Measurements from ENCODE around the gene RACGAP1. TPM values are rescaled to one million over a fixed set of nuclear protein-coding genes. Genes with fewer than 3 reads are reported as not detected.
A peak's percentile ranks its signal among the peaks of the same experiment; 100 is the strongest.

RACGAP1 gene
- total RNA-seq, 1 experiment from 2014 or later: 152 TPM

DNA sequence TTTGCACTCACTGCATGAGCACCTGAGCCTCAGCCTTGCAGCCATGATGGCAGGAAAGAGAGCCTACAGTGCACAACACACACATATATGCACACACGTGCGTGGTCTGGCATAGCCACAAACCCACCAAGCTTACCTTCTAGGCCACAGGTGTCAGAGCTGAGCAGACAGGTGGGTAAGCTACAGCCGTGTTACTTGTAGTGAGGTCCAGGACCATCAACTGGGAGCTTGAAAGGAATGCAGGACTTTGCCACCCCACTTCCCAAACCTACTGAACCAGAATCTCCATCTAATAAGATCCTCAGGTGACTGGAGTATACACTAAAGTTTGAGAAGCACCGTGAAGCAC lies 34.8 kb upstream of the RACGAP1 start:
- Histone ChIP-seq H3K4me3 (no peak overlapping the region), H3K9me3 (replicated peaks) (no peaks in the 10 kb centered on the region), H3K36me3 (no peaks in the 10 kb centered on the region), H3K4me1 (peaks cover 28% of the 10 kb centered on the region), H3K27me3 (0 out of 2 replicates have a peak, but pooled peaks cover 4% of the 10 kb centered on the region), H3K27ac (no peak overlapping the region)
- no peak for DNase-seq

DNA sequence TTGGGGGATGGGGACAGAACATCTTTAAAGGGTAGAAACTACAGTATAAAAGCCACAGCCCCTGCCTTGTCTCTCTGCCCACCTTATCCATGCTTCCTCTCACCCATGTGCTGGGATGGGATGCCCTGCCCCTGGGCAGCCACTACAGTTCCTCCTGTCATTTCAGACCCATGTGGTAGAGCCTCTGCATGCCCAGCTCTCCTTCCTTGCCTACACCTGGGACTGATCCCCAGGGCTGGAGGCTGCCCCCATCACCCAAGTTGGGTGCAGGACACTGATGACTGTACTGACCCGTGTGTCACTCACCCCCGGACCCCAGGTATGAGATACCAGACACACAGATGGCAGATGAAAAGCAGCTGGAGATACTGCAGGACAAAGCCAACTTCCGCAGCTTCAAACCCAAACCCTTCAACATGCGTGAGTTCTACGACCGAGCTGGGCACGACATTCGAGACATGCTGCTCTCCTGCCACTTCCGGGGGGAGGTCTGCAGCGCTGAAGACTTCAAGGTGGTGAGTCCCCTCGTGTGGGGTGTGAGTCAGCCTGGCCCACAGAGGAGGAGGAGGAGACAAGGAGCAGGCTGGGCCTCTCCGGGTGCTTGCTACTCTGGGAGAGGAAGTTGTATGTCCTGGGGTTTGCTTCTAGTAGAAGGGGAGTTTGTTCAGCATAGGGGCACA lies 34.3 kb upstream of the RACGAP1 start:
- 0 out of 2 replicates have a peak, but pooled peaks cover 4% of the 10 kb centered on the region for H3K27me3 ChIP-seq
- no peak for DNase-seq
- no peak overlapping the region for H3K4me3 ChIP-seq
- no peak overlapping the region for H3K27ac ChIP-seq
- peaks cover 28% of the 10 kb centered on the region for H3K4me1 ChIP-seq
- H3K36me3 ChIP-seq: no peaks in the 10 kb centered on the region
- no peaks in the 10 kb centered on the region for H3K9me3 ChIP-seq (replicated peaks)

DNA sequence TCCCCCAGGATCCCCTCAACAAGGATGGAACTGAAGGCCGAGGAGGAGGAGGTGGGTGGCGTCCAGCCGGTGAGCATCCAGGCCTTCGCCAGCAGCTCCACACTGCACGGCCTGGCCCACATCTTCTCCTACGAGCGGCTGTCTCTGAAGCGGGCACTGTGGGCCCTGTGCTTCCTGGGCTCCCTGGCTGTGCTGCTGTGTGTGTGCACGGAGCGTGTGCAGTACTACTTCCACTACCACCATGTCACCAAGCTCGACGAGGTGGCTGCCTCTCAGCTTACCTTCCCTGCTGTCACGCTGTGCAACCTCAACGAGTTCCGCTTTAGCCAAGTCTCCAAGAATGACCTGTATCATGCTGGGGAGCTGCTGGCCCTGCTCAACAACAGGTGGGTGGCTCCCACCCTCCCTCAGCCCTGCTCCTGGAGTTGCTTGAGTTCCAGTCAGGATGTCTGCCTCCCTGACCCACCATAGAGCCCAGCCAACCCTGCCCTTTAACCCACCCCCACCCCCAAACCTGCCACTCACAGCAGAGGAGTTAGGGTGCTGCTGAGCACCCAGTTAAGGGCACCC lies 33.5 kb upstream of the RACGAP1 start:
- H3K36me3 ChIP-seq: no peaks in the 10 kb centered on the region

DNA sequence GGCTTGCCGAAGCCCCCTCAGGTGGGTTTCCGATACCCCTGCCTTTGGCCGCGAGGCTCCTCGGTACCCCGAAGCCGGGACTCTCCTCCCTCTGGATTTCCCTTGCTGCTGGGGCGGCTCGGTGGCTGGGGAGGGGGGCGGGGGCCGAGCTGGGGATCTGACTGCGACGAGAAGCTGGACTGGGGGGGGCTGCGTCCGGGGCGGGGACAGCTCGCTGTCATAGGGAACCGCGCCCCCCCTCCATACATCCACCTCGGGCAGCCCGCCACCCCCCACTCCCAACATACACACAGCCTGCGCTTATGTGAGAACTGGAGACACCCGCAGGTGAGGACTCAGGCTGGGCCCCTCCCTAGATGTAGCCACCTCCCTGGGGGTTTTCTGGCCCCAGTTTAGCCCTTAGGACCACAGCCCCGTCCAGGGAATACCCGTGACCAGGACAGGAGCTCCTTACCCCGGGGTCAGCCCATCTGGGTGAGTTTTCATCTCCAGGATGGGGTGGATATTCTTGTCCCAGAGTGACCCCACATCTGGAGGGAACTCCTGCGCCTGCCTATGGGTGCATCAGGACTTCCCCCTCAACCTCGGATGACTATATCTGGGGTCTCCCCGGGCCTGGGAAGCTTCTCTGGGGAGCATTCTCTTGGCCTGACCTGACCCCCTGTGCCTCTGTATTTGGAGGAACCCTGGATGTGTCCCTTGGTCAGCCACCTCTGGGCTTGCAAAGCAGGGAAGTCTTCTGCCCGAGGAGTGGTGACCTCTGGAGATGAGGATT lies 32.8 kb upstream of the RACGAP1 start:
- peak in 1 of 2 experiments; percentile 25 for DNase-seq
- H3K4me3 ChIP-seq: peak overlapping the region; percentile 83
- no peaks in the 10 kb centered on the region for H3K36me3 ChIP-seq
- 0 out of 2 replicates have a peak, but pooled peaks cover 4% of the 10 kb centered on the region for H3K27me3 ChIP-seq
- H3K27ac ChIP-seq: no peak overlapping the region
- H3K9me3 ChIP-seq (replicated peaks): no peaks in the 10 kb centered on the region
- H3K4me1 ChIP-seq: peaks cover 20% of the 10 kb centered on the region

More for the DNA sequence above, 33.5 kb upstream of the RACGAP1 start:
- Histone ChIP-seq H3K4me1 (peaks cover 27% of the 10 kb centered on the region), H3K27ac (no peak overlapping the region), H3K4me3 (no peak overlapping the region), H3K9me3 (replicated peaks) (no peaks in the 10 kb centered on the region), H3K27me3 (0 out of 2 replicates have a peak, but pooled peaks cover 4% of the 10 kb centered on the region)
- DNase-seq: no peak

DNA sequence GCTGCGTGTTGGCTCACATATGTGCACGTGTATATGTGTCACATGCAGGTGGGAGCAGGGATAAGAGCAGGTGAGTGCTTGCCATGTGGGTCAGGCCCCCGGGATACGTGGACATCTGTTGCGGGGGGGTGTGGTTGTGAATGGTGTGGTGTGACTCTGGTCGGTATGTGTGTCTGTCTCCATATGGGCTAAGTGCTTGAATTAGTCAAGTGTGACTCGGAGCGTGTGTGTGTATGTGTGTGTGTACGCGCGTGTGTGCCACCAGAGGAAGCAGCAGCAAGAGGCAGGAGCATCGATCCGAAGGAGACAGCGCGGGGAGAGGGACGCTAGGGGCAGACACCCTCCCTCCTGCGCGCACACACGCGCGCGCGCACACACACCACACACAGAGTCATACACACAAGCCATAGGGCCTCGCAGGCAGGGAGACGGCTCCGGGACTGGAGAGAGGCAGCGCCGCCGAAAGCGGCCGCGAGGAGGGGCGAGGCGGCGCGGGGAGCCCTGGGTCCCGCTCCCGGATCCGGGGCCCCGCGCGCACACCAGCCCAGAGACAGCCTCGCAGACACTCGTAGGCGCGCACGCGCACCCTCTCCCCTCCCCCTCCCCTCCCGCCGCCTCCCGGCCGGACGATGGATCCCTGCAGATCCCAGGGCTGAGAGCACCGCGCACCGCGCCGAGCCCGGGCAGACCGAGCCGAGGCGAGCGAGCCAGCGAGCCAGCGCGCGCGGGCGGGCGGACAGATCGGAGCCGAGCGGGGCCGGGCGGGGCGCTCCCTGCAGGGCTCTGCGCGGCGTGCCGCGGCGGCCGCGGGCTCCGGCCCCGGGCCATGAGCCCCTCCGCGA lies 31.9 kb upstream of the RACGAP1 start, which contains the start of gene ASIC1:
Gene ASIC1 (plus strand): TSS at position 597 of the 842 bp plus-strand sequence. CDS start 1,171 bp downstream, outside the sequence.
- Histone ChIP-seq H3K4me3 (peak within 1 kb of the TSS; percentile 83), H3K36me3 (no peaks in the 10 kb centered on the region), H3K9me3 (replicated peaks) (no peaks in the 10 kb centered on the region), H3K27ac (no peak within 1 kb of the TSS), H3K4me1 (peaks cover 11% of the 10 kb centered on the region), H3K27me3 (0 out of 2 replicates have a peak, but pooled peaks cover 4% of the 10 kb centered on the region)
- DNase-seq: peak; percentile 80 to 84

DNA sequence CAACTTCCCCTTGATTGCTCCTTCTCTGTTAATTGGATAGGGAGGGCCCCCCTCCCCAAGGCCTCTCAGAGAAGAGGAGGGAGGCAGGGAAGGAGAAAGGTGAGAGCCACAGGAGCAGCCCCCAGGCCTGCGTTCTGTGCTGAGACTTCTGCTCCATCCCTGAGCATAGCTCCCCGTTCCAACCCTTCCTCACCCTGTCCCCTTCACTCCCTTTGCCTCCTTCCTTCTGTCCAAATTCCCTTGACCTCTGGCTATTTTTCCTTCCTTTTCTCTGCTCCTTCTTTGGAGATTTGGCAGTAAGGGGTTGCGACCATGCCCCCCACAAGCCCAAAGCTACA lies 31.3 kb upstream of the RACGAP1 start:
- no peak overlapping the region for H3K27ac ChIP-seq
- peaks cover 6% of the 10 kb centered on the region; the same call in 1 of the 2 replicates for H3K27me3 ChIP-seq
- DNase-seq: no peak
- no peaks in the 10 kb centered on the region for H3K9me3 ChIP-seq (replicated peaks)
- no peaks in the 10 kb centered on the region for H3K36me3 ChIP-seq
- H3K4me3 ChIP-seq: peak overlapping the region; percentile 83
- H3K4me1 ChIP-seq: peaks cover 7% of the 10 kb centered on the region; the same call in 1 of the 2 replicates

DNA sequence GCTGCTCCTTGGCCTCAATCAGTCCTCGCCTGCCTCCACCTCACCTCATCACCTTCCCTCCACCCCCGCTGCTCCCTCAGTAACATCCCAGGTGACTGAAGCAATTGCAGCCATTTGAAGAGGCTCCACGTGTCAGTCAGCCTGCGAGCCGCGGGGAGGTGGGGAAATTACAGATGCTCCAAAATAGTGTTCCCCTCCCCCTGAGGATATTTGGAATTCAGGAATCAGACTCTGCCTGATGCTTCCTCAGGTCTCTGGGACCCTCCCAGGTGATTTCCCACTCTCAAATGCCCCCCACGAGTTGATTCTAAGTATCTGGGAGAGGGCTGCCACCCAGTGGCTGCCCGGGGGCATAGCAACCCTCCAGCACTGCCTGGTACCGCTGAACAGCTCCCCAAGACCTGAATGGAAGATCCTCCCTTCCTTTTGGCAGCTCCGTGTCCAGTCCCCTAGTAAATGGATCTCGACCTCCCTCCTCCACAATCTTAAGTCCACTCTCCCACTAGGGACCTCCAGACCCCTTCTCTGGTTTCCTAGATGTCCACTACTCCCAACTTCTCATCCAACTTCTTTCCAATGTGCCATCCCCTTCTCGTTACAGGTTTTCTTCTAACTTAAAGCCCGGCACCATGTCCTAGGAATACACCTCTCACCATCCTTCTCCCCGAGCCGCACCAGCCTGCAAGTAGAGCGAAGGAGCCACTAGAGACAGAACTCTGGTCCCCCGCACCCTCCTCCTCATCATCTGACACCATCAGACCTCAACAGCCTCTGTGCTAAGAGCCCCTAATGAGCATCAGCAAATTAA lies 30.7 kb upstream of the RACGAP1 start:
- Histone ChIP-seq H3K27ac (no peak overlapping the region), H3K36me3 (no peaks in the 10 kb centered on the region), H3K27me3 (peaks cover 10% of the 10 kb centered on the region; the same call in 1 of the 2 replicates), H3K9me3 (replicated peaks) (no peaks in the 10 kb centered on the region), H3K4me1 (peaks cover 10% of the 10 kb centered on the region; the same call in 1 of the 2 replicates), H3K4me3 (no peak overlapping the region)
- DNase-seq: peak; percentile 59 to 75

DNA sequence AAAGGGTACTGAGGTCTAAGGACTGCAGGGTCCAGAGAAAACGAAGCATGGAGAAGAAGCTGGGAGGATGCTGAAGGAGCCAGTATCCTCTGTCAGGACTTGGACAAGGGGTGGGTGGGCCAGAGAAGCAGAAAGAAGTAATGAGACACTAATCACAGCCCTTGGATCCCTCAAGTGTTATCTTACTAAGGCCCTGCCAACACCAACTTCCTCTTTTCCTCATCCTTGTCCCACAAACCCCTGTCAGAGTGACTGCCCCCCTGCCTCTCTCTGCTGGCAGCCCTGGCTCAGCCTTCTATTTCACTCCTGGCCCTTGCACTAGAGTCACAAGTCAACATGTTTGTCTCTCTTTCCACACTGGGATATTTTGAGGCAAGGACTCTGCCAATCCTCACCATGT lies 28.3 kb upstream of the RACGAP1 start:
- Histone ChIP-seq H3K36me3 (no peaks in the 10 kb centered on the region), H3K27me3 (peaks cover 13% of the 10 kb centered on the region; the same call in 1 of the 2 replicates), H3K27ac (no peak overlapping the region), H3K4me3 (no peak overlapping the region), H3K9me3 (replicated peaks) (no peaks in the 10 kb centered on the region), H3K4me1 (peaks cover 14% of the 10 kb centered on the region; the same call in 1 of the 2 replicates)
- no peak for DNase-seq

DNA sequence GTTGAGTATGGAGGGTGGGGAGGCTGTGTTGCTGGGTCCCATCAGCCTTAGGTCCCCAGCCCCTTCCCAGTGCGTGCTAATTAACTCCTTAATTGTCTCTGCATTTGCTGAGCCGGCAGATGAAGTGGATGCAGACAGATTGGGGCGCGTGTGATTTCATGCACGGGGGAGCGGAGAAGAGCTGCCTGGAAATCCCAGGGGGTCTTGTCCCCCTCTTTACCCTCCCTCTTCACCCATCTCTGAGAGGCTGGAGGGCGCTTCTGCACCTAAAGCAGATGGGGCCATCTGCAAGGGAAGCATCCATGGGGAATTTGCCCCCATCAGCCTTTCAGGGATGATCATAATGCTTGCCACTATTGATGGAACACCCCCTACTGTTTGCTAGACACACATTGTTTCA lies 27.7 kb upstream of the RACGAP1 start:
- Histone ChIP-seq H3K4me3 (no peak overlapping the region), H3K27ac (no peak overlapping the region), H3K9me3 (replicated peaks) (no peaks in the 10 kb centered on the region), H3K4me1 (peaks cover 14% of the 10 kb centered on the region; the same call in 1 of the 2 replicates), H3K36me3 (no peaks in the 10 kb centered on the region), H3K27me3 (peaks cover 13% of the 10 kb centered on the region; the same call in 1 of the 2 replicates)
- DNase-seq: no peak

DNA sequence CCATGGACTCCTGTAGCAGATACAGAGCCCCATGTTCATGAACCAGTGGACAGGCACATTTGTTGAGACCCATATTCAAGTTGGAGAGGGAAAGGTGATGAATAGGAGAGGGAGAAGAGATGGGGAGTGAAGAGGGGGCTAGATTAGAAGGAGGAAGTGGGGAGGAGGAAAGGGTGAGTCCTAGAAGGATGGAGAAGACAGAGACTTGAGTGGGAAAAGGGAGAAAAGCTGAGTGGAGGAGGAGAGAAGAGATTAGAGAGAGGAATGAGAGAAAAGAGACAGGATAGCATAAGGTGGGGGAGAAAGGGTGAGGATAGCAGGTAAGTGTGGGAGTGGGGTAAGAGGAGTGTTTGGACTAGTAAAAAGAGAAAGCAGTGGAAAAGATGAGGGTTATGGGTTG lies 27.2 kb upstream of the RACGAP1 start:
- no peaks in the 10 kb centered on the region for H3K36me3 ChIP-seq
- H3K9me3 ChIP-seq (replicated peaks): no peaks in the 10 kb centered on the region
- H3K4me1 ChIP-seq: peaks cover 14% of the 10 kb centered on the region; the same call in 1 of the 2 replicates
- H3K4me3 ChIP-seq: no peak overlapping the region
- no peak overlapping the region for H3K27ac ChIP-seq
- no peak for DNase-seq
- peaks cover 15% of the 10 kb centered on the region; the same call in 1 of the 2 replicates for H3K27me3 ChIP-seq

DNA sequence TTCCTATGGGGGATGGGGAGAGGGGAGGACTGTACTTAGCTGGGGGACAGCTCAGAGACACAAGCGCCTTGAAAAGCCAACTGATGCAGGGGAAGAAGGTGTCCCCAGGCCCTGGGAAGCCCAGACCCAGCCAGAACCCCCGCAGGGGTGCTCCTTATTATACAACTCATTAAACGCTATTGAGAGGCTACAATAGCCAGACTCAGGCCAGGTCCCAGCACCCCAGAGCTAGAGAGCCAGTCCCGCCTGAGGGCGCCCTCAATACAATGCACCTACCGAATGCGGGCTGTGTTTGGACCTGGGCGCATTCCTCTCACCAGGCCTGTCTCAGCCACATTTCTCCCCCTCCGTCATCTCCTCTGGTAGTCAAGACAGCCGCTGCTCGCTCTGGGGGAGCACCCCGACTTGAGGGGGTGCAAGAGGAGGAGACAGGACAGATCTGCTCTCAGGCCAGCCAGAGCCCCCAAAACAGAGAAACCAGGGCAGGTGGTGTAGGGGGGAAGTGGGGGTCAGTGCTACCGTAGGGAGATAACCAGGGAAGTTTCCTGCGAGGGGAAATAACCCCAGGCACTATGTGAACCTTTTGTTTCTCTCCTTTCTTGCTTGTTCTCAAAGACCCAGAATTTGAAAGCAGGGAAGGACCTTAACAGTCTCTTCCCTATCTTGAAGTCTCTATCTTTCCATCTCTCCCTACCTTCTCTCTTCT lies 26.0 kb upstream of the RACGAP1 start:
- no peak overlapping the region for H3K27ac ChIP-seq
- H3K4me3 ChIP-seq: no peak overlapping the region
- no peaks in the 10 kb centered on the region for H3K9me3 ChIP-seq (replicated peaks)
- DNase-seq: no peak
- peaks cover 18% of the 10 kb centered on the region; the same call in 1 of the 2 replicates for H3K27me3 ChIP-seq
- no peaks in the 10 kb centered on the region for H3K36me3 ChIP-seq
- peaks cover 8% of the 10 kb centered on the region; the same call in 1 of the 2 replicates for H3K4me1 ChIP-seq

DNA sequence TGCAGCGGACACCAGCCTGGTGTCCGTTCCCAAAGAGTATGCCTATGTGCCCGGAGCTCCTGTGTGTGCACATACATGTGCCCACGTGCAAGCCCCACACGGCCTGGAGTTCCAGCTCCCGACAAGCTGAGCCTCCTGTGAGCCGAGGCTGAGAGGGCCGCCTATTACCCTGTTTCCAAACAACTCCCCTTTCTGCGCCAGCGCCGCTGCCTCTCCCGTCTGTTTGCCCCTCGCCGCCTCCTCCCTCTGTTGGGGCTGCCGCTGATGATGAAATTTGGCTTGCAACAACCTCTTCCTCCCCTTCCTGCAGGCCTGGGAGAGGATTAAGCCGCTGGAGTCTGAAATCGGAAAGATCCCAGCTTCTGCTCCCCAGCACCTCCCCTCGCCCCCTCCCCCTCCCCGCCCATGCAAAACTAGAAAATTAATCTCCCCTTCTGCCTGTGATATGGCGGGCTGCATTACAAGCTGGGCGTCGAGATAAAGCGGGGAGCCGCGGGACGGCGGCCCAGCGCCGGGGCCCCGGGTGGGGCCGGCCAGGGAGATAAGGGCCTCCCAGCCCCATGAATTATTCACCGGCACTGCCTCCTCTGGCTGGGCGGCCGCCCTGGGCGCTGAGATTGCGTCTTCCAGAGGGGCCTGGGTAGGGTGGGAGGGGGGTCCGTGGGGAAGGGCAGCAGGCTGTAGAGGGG lies 25.3 kb upstream of the RACGAP1 start:
- DNase-seq: peak; percentile 73 to 74
- Histone ChIP-seq H3K27me3 (peaks cover 16% of the 10 kb centered on the region; the same call in 1 of the 2 replicates), H3K9me3 (replicated peaks) (no peaks in the 10 kb centered on the region), H3K4me3 (peak overlapping the region; percentile 54), H3K36me3 (no peaks in the 10 kb centered on the region), H3K4me1 (peaks cover 7% of the 10 kb centered on the region; the same call in 1 of the 2 replicates), H3K27ac (no peak overlapping the region)

DNA sequence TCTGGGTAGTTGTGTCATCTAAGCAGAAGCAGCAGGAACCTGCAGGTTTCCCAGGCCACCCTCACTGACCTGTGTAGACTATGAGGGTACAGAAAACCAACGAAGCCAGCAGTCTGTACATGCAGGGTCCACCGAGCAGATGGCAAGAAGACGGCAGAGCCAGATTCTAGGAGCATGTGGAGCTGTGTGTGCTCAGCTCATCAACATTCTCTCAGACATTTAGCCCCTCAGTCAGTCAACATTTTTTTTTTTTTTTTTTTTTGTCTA lies 24.8 kb upstream of the RACGAP1 start:
- Histone ChIP-seq H3K27me3 (peaks cover 16% of the 10 kb centered on the region; the same call in 1 of the 2 replicates), H3K9me3 (replicated peaks) (no peaks in the 10 kb centered on the region), H3K36me3 (no peaks in the 10 kb centered on the region), H3K4me1 (peaks cover 7% of the 10 kb centered on the region; the same call in 1 of the 2 replicates), H3K4me3 (peak overlapping the region; percentile 54), H3K27ac (no peak overlapping the region)
- no peak for DNase-seq

Data from SJCRH30 (cell line).